MM.1S (cell line): Measurements from ENCODE around the gene NME4.
"Not testable (repeated sequence)": the region's sequence is repeated elsewhere in the genome, so short reads cannot be mapped to it uniquely, and the experiment has no call there.

Experiments
- DNase-seq: peaks from one replicate; pipeline ENCODE4 v3.0.0-alpha.2; 2015
- H2AFZ ChIP-seq: fragments of 300-600 bp; sonication (generic); 2 replicates; pipeline ENCODE4 v1.6.0; 2016; ENCODE audit warnings: antibody characterized with exemption, low read length
- H3F3A ChIP-seq: fragments of 300-600 bp; sonication (generic); 2 replicates; pipeline ENCODE4 v1.6.1; 2016; ENCODE audit warnings: mild to moderate bottlenecking, antibody characterized with exemption, low read length, moderate library complexity, mixed read lengths; ENCODE audit not compliant: insufficient read depth
- H3K27ac ChIP-seq: fragments of 300-600 bp; sonication (generic); 2 replicates; pipeline ENCODE4 v1.5.1; 2016; ENCODE audit warnings: mild to moderate bottlenecking, low read length
- H3K27me3 ChIP-seq: fragments of 300-600 bp; sonication (generic); replicated peaks from 2 replicates; pipeline ENCODE4 v1.6.0; 2016; ENCODE audit warnings: low read length; ENCODE audit not compliant: insufficient read depth
- H3K36me3 ChIP-seq: fragments of 300-600 bp; sonication (generic); replicated peaks from 2 replicates; pipeline ENCODE4 v1.6.1; 2016; ENCODE audit warnings: mild to moderate bottlenecking, low read length, mixed read lengths; ENCODE audit not compliant: insufficient read depth
- H3K4me1 ChIP-seq: fragments of 300-600 bp; sonication (generic); 2 replicates; pipeline ENCODE4 v1.6.1; 2016; ENCODE audit warnings: low read length, mixed read lengths
- H3K4me2 ChIP-seq: fragments of 300-600 bp; sonication (generic); 2 replicates; pipeline ENCODE4 v1.6.0; 2016; ENCODE audit warnings: low read depth, low read length
- H3K4me3 ChIP-seq: fragments of 300-600 bp; sonication (generic); 2 replicates; pipeline ENCODE4 v1.5.1; 2016; ENCODE audit warnings: low read length, mixed read lengths
- H3K79me2 ChIP-seq: fragments of 300-600 bp; sonication (generic); 2 replicates; pipeline ENCODE4 v1.6.1; 2016; ENCODE audit warnings: mixed run types, low read length, mixed read lengths
- H3K9ac ChIP-seq: fragments of 300-600 bp; sonication (generic); 2 replicates; pipeline ENCODE4 v1.6.1; 2016; ENCODE audit warnings: low read length, mixed read lengths
- H3K9me2 ChIP-seq: fragments of 300-600 bp; sonication (generic); replicated peaks from 2 replicates; pipeline ENCODE4 v1.6.1; 2016; ENCODE audit warnings: mild to moderate bottlenecking, low read length, mixed read lengths; ENCODE audit not compliant: insufficient read depth
- H3K9me3 ChIP-seq: fragments of 300-600 bp; sonication (generic); replicated peaks from 2 replicates; pipeline ENCODE4 v1.6.1; 2016; ENCODE audit warnings: mild to moderate bottlenecking, low read length, mixed read lengths; ENCODE audit not compliant: insufficient read depth
- H4K20me1 ChIP-seq: fragments of 300-600 bp; sonication (generic); 2 replicates; pipeline ENCODE4 v1.6.1; 2016; ENCODE audit warnings: mild to moderate bottlenecking, low read length, moderate library complexity, mixed read lengths; ENCODE audit not compliant: insufficient read depth
- EZH2 ChIP-seq: fragments of 300-600 bp; sonication (generic); optimal IDR thresholded peaks from 2 replicates; pipeline ENCODE3; 2017; ENCODE audit warnings: low read depth, mild to moderate bottlenecking, antibody characterized with exemption, low read length, mixed read lengths
- EZH2phosphoT487 ChIP-seq: fragments of 300-600 bp; sonication (generic); IDR thresholded peaks from 2 replicates; pipeline ENCODE4 v1.6.1; 2018; ENCODE audit warnings: antibody characterized with exemption, low read length
- TF ChIP-seq, protein P1 (sequence below): fragments of 300-600 bp; sonication (generic); IDR thresholded peaks from 2 replicates; pipeline ENCODE4 v1.5.1; 2016; ENCODE audit warnings: antibody characterized with exemption, low read length, mixed read lengths

Gene NME4

DNA sequence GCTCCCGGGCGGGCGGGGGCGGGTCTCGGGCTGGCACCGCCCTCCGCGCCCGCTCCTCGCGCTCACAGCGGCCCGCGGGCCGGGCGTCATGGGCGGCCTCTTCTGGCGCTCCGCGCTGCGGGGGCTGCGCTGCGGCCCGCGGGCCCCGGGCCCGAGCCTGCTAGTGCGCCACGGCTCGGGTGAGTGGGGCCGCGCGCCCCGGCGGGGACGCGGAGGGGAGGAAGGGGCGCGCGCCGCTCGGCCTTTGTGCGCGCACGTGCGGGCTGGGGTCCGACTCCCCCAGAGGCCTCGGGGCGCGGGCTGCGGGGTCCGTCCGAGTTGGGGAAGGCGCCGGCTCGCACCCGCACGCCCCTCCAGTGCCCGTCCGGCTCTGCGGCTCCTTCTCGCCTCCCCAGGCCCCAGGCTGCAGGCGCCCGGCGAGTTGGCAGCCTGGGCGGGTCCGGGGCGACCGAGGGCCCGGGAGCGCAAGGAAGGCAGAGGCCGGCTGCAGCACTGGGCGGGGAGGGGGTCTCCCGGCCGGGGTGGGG, at the start of gene NME4:
Gene NME4 (plus strand): TSS at position 65 of the 527 bp plus-strand sequence. CDS start 24 bp downstream, at position 89.
- peak within 1 kb of the TSS; percentile 58; the same call in 1 of the 2 replicates for H3K9ac ChIP-seq

GRCh38 chr16:347203-347602, 49.8 kb upstream of the NME4 start:
- no peaks in the 10 kb centered on the region for H4K20me1 ChIP-seq
- H3K4me2 ChIP-seq, result no peak overlapping the region

More for the DNA sequence above, at the start of gene NME4:
- Histone ChIP-seq H3K27ac (peak within 1 kb of the TSS; percentile 16; the same call in 1 of the 2 replicates), H3K79me2 (peaks cover 16% of the 10 kb centered on the region), H3K36me3 (no peaks in the 10 kb centered on the region), H3K4me1 (peaks cover 7% of the 10 kb centered on the region), H3K9me3 (no peaks in the 10 kb centered on the region), H3K4me2 (peak within 1 kb of the TSS; percentile 99), H3K4me3 (peak within 1 kb of the TSS; percentile 67), H4K20me1 (no peaks in the 10 kb centered on the region), H3K27me3 (no peaks in the 10 kb centered on the region), H3K9me2 (no peaks in the 10 kb centered on the region), H2AFZ (peak within 1 kb of the TSS; percentile 72), H3F3A (peaks cover 25% of the 10 kb centered on the region)
- DNase-seq, result peak; percentile 37
- TF ChIP-seq, protein P1, sequence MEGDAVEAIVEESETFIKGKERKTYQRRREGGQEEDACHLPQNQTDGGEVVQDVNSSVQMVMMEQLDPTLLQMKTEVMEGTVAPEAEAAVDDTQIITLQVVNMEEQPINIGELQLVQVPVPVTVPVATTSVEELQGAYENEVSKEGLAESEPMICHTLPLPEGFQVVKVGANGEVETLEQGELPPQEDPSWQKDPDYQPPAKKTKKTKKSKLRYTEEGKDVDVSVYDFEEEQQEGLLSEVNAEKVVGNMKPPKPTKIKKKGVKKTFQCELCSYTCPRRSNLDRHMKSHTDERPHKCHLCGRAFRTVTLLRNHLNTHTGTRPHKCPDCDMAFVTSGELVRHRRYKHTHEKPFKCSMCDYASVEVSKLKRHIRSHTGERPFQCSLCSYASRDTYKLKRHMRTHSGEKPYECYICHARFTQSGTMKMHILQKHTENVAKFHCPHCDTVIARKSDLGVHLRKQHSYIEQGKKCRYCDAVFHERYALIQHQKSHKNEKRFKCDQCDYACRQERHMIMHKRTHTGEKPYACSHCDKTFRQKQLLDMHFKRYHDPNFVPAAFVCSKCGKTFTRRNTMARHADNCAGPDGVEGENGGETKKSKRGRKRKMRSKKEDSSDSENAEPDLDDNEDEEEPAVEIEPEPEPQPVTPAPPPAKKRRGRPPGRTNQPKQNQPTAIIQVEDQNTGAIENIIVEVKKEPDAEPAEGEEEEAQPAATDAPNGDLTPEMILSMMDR, result no peak
- no peak for TF ChIP-seq EZH2phosphoT487
- no peak for TF ChIP-seq EZH2

GRCh38 chr16:348495-348894, 48.5 kb upstream of the NME4 start:
- H3K9me2 ChIP-seq, H3K4me2 ChIP-seq, H3K9me3 ChIP-seq, H2AFZ ChIP-seq, H3K27me3 ChIP-seq, H3K36me3 ChIP-seq, H3K4me3 ChIP-seq, H3K27ac ChIP-seq, H3K4me1 ChIP-seq, H3K9ac ChIP-seq, H4K20me1 ChIP-seq, H3F3A ChIP-seq, DNase-seq: not testable (repeated sequence)
- peaks cover 82% of the 10 kb centered on the region for H3K79me2 ChIP-seq

More at GRCh38 chr16:347203-347602, 49.8 kb upstream of the NME4 start:
- no peak for DNase-seq
- H3K9ac ChIP-seq, result no peak overlapping the region
- no peaks in the 10 kb centered on the region for H3K9me3 ChIP-seq
- no peak overlapping the region for H2AFZ ChIP-seq
- no peak overlapping the region for H3K4me3 ChIP-seq
- no peaks in the 10 kb centered on the region for H3K27me3 ChIP-seq
- H3K27ac ChIP-seq, result no peak overlapping the region
- no peaks in the 10 kb centered on the region for H3F3A ChIP-seq
- peaks cover 95% of the 10 kb centered on the region for H3K79me2 ChIP-seq
- no peaks in the 10 kb centered on the region; the same call in 1 of the 2 replicates for H3K4me1 ChIP-seq
- TF ChIP-seq EZH2 (no peak), EZH2phosphoT487 (no peak)
- TF ChIP-seq, protein P1, result no peak
- 0 out of 2 replicates have a peak, but pooled peaks cover 7% of the 10 kb centered on the region for H3K36me3 ChIP-seq
- H3K9me2 ChIP-seq, result no peaks in the 10 kb centered on the region

DNA sequence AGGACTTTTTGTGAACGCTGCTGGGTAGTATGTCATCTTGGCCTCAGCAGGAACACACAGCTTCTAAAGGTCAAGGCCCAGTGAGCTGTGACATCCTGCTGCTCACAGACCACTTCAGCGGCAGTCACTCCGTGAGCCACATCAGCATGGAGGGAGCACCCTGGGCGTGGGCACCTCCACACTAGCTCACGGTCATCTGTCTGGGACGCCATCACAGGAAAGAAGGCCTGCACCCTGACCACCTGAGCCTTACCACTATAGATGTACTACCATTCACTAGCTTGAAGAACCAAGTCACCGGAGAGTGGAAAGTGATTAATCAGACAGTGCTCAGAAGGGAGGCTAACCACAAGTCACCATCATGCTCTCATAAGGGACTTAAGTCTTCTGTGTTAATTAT, 47.8 kb upstream of the NME4 start:
- Histone ChIP-seq H3K9me3 (no peaks in the 10 kb centered on the region), H4K20me1 (no peaks in the 10 kb centered on the region), H3K27ac (no peak overlapping the region), H3K36me3 (0 out of 2 replicates have a peak, but pooled peaks cover 7% of the 10 kb centered on the region), H3K79me2 (peaks cover 75% of the 10 kb centered on the region), H3K4me1 (no peaks in the 10 kb centered on the region; the same call in 1 of the 2 replicates), H3K9me2 (no peaks in the 10 kb centered on the region), H3F3A (no peaks in the 10 kb centered on the region), H3K9ac (no peak overlapping the region), H3K4me2 (no peak overlapping the region), H2AFZ (no peak overlapping the region), H3K4me3 (no peak overlapping the region), H3K27me3 (no peaks in the 10 kb centered on the region)
- no peak for DNase-seq
- TF ChIP-seq, protein P1, result no peak
- no peak for TF ChIP-seq EZH2
- no peak for TF ChIP-seq EZH2phosphoT487
